SK-N-SH treated with all-trans-retinoic acid at 6 μM for 48 hours (cell line): ENCODE data around the gene ERVK3-1.

Experiments
- ATAC-seq: fragments of 200-7000 bp; cut with Tn5 transposase; 3 replicates; pipeline ENCODE4 v1.9.1; 2020; ENCODE audit warnings: mild to moderate bottlenecking, moderate library complexity
- ARNTL ChIP-seq: fragments of 450-650 bp; formaldehyde crosslinking; IDR thresholded peaks from 2 replicates; pipeline ENCODE4 v1.5.0; 2020; ENCODE audit warnings: low read depth, mild to moderate bottlenecking, moderate library complexity, borderline replicate concordance
- BACH2 ChIP-seq: fragments of 250-450 bp; sonication (Bioruptor Pico); IDR thresholded peaks from 2 replicates; pipeline ENCODE4 v1.9.0; 2021; ENCODE audit warnings: mild to moderate bottlenecking, borderline replicate concordance
- CSDC2 ChIP-seq: fragments of 250-450 bp; sonication (Bioruptor Pico); IDR thresholded peaks from 2 replicates; pipeline ENCODE4 v1.5.0; 2020; ENCODE audit warnings: mild to moderate bottlenecking, moderate library complexity
- ESRRG ChIP-seq: fragments of 250-450 bp; sonication (Bioruptor Pico); IDR thresholded peaks from 2 replicates; pipeline ENCODE4 v1.6.1; 2021; ENCODE audit warnings: mild to moderate bottlenecking
- GLIS3 ChIP-seq: fragments of 250-450 bp; sonication (Bioruptor Pico); IDR thresholded peaks from 2 replicates; pipeline ENCODE4 v1.5.0; 2020; ENCODE audit warnings: mild to moderate bottlenecking, moderate library complexity
- ISL1 ChIP-seq: fragments of 250-450 bp; sonication (Bioruptor Pico); IDR thresholded peaks from 2 replicates; pipeline ENCODE4 v2.1.2; 2022; ENCODE audit warnings: mild to moderate bottlenecking, moderate library complexity
- OSR1 ChIP-seq: fragments of 250-450 bp; sonication (Bioruptor Pico); IDR thresholded peaks from 2 replicates; pipeline ENCODE4 v1.8.0; 2022; ENCODE audit warnings: moderate library complexity, mild to moderate bottlenecking, inconsistent platforms
- RARB ChIP-seq: fragments of 250-450 bp; sonication (Bioruptor Pico); IDR thresholded peaks from 2 replicates; pipeline ENCODE4 v1.8.0; 2021; ENCODE audit warnings: mild to moderate bottlenecking, moderate library complexity
- SNAI2 ChIP-seq: fragments of 250-450 bp; sonication (Bioruptor Pico); IDR thresholded peaks from 2 replicates; pipeline ENCODE4 v1.5.0; 2020; ENCODE audit warnings: mild to moderate bottlenecking, moderate library complexity
- TCF4 ChIP-seq: fragments of 250-450 bp; sonication (Bioruptor Pico); IDR thresholded peaks from 2 replicates; pipeline ENCODE4 v1.8.0; 2021; ENCODE audit warnings: mild to moderate bottlenecking, moderate library complexity, borderline replicate concordance
- TOX ChIP-seq: fragments of 250-450 bp; sonication (Bioruptor Pico); IDR thresholded peaks from 2 replicates; pipeline ENCODE4 v1.8.0; 2021; ENCODE audit warnings: mild to moderate bottlenecking, moderate library complexity, borderline replicate concordance
- ZC3H10 ChIP-seq: fragments of 250-450 bp; sonication (Bioruptor Pico); IDR thresholded peaks from 2 replicates; pipeline ENCODE4 v1.5.1; 2021; ENCODE audit warnings: mild to moderate bottlenecking, moderate library complexity
- ZFP3 ChIP-seq: fragments of 250-450 bp; sonication (Bioruptor Pico); IDR thresholded peaks from 2 replicates; pipeline ENCODE4 v1.5.0; 2020; ENCODE audit warnings: mild to moderate bottlenecking, moderate library complexity
- ZFP30 ChIP-seq: fragments of 450-650 bp; formaldehyde crosslinking; IDR thresholded peaks from 2 replicates; pipeline ENCODE4 v1.5.0; 2022; ENCODE audit warnings: mild to moderate bottlenecking, moderate library complexity
- ZNF565 ChIP-seq: fragments of 450-650 bp; formaldehyde crosslinking; conservative IDR thresholded peaks from 2 replicates; pipeline ENCODE4 v1.5.0; 2020; ENCODE audit warnings: low read depth, mild to moderate bottlenecking, moderate library complexity
- ZNF70 ChIP-seq: fragments of 450-650 bp; formaldehyde crosslinking; IDR thresholded peaks from 2 replicates; pipeline ENCODE4 v1.5.0; 2020; ENCODE audit warnings: mild to moderate bottlenecking, moderate library complexity
- ZNF8 ChIP-seq: fragments of 450-650 bp; formaldehyde crosslinking; IDR thresholded peaks from 2 replicates; pipeline ENCODE4 v1.5.0; 2020; ENCODE audit warnings: mild to moderate bottlenecking, moderate library complexity
- TF ChIP-seq, protein P1 (sequence below): fragments of 250-450 bp; sonication (Bioruptor Pico); IDR thresholded peaks from 2 replicates; pipeline ENCODE4 v1.5.1; 2020; ENCODE audit warnings: low read depth, mild to moderate bottlenecking, moderate library complexity
- TF ChIP-seq, protein P2 (sequence below): fragments of 250-450 bp; sonication (Bioruptor Pico); IDR thresholded peaks from 2 replicates; pipeline ENCODE4 v1.8.0; 2021; ENCODE audit warnings: low read depth, mild to moderate bottlenecking, moderate library complexity, borderline replicate concordance
- TF ChIP-seq, protein P3 (sequence below): fragments of 250-450 bp; sonication (Bioruptor Pico); IDR thresholded peaks from 2 replicates; pipeline ENCODE4 v1.8.0; 2020; ENCODE audit warnings: mild to moderate bottlenecking, moderate library complexity, borderline replicate concordance
- TF ChIP-seq, protein P4 (sequence below): fragments of 250-450 bp; sonication (Bioruptor Pico); IDR thresholded peaks from 2 replicates; pipeline ENCODE4 v1.5.0; 2020; ENCODE audit warnings: mild to moderate bottlenecking, moderate library complexity
- TF ChIP-seq, protein P5 (sequence below): fragments of 250-450 bp; sonication (Bioruptor Pico); IDR thresholded peaks from 2 replicates; pipeline ENCODE4 v1.5.1; 2021; ENCODE audit warnings: mild to moderate bottlenecking, moderate library complexity

The ERVK3-1 gene

DNA sequence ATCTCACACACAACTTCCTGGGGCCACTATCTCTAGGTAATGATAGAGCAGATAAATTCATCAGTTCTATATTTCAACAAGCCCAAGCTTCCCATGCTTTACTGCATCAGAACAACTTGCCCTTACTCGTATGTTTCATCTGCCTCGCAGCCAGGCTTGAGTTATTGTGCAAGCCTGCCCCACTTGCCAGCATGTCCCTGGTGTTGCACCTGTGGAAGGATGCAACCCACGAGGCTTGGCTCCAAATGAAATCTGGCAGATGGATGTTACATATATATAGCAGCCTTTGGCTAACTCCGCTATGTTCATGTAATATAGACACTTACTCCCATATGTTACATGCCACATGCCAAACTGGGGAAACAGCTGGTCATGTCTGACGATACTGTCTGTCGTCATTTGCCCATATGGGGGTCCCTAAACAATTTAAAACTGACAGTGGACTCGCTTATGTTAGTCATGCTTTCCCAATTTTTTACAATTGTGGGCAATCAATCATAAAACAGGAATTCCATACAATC lies 6.2 kb downstream of the ERVK3-1 start:
- no peak for ATAC-seq
- TF ChIP-seq, protein P1, sequence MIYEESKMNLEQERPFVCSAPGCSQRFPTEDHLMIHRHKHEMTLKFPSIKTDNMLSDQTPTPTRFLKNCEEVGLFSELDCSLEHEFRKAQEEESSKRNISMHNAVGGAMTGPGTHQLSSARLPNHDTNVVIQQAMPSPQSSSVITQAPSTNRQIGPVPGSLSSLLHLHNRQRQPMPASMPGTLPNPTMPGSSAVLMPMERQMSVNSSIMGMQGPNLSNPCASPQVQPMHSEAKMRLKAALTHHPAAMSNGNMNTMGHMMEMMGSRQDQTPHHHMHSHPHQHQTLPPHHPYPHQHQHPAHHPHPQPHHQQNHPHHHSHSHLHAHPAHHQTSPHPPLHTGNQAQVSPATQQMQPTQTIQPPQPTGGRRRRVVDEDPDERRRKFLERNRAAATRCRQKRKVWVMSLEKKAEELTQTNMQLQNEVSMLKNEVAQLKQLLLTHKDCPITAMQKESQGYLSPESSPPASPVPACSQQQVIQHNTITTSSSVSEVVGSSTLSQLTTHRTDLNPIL: no peak
- no peak for TF ChIP-seq RARB
- TF ChIP-seq TCF4: no peak
- no peak for TF ChIP-seq OSR1 (CRISPR knock-in tag)
- TF ChIP-seq TOX: no peak
- no peak for TF ChIP-seq SNAI2 (CRISPR knock-in tag)
- TF ChIP-seq ESRRG (CRISPR knock-in tag): no peak
- TF ChIP-seq, protein P2, sequence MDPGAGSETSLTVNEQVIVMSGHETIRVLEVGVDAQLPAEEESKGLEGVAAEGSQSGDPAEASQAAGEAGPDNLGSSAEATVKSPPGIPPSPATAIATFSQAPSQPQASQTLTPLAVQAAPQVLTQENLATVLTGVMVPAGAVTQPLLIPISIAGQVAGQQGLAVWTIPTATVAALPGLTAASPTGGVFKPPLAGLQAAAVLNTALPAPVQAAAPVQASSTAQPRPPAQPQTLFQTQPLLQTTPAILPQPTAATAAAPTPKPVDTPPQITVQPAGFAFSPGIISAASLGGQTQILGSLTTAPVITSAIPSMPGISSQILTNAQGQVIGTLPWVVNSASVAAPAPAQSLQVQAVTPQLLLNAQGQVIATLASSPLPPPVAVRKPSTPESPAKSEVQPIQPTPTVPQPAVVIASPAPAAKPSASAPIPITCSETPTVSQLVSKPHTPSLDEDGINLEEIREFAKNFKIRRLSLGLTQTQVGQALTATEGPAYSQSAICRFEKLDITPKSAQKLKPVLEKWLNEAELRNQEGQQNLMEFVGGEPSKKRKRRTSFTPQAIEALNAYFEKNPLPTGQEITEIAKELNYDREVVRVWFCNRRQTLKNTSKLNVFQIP (CRISPR knock-in tag): no peak
- no peak for TF ChIP-seq BACH2
- TF ChIP-seq CSDC2 (CRISPR knock-in tag): no peak
- no peak for TF ChIP-seq ZC3H10 (CRISPR knock-in tag)
- no peak for TF ChIP-seq ZFP30 (CRISPR knock-in tag)
- TF ChIP-seq, protein P3, sequence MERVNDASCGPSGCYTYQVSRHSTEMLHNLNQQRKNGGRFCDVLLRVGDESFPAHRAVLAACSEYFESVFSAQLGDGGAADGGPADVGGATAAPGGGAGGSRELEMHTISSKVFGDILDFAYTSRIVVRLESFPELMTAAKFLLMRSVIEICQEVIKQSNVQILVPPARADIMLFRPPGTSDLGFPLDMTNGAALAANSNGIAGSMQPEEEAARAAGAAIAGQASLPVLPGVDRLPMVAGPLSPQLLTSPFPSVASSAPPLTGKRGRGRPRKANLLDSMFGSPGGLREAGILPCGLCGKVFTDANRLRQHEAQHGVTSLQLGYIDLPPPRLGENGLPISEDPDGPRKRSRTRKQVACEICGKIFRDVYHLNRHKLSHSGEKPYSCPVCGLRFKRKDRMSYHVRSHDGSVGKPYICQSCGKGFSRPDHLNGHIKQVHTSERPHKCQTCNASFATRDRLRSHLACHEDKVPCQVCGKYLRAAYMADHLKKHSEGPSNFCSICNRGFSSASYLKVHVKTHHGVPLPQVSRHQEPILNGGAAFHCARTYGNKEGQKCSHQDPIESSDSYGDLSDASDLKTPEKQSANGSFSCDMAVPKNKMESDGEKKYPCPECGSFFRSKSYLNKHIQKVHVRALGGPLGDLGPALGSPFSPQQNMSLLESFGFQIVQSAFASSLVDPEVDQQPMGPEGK (CRISPR knock-in tag): no peak

DNA sequence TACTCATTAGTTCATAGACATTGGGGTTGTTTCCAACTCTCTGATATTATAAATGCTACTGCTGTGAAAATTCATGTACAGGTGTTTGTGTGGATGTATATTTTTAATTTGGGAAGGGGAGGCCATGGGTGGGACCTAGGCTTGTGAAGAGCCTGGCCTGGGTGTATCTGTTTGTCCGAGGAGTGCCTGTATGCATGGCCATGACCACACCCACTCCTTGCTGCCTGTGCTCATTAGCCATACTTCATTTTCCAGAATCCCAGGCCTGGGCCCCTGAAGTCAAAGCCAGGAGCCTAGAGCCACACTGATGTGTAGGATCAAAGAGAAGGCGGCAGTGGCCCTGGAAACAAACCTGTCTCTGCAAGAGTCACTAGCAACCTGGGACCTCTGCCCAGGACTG lies 10.4 kb downstream of the ERVK3-1 start:
- TF ChIP-seq SNAI2 (CRISPR knock-in tag) (no peak), ZNF8 (no peak), OSR1 (CRISPR knock-in tag) (no peak), ZC3H10 (CRISPR knock-in tag) (no peak), ISL1 (CRISPR knock-in tag) (no peak), TOX (no peak), ZFP3 (CRISPR knock-in tag) (no peak), ZNF70 (CRISPR knock-in tag) (no peak), RARB (no peak), GLIS3 (CRISPR knock-in tag) (no peak), ZNF565 (CRISPR knock-in tag) (no peak), ARNTL (no peak), ESRRG (CRISPR knock-in tag) (no peak)
- TF ChIP-seq, protein P4, sequence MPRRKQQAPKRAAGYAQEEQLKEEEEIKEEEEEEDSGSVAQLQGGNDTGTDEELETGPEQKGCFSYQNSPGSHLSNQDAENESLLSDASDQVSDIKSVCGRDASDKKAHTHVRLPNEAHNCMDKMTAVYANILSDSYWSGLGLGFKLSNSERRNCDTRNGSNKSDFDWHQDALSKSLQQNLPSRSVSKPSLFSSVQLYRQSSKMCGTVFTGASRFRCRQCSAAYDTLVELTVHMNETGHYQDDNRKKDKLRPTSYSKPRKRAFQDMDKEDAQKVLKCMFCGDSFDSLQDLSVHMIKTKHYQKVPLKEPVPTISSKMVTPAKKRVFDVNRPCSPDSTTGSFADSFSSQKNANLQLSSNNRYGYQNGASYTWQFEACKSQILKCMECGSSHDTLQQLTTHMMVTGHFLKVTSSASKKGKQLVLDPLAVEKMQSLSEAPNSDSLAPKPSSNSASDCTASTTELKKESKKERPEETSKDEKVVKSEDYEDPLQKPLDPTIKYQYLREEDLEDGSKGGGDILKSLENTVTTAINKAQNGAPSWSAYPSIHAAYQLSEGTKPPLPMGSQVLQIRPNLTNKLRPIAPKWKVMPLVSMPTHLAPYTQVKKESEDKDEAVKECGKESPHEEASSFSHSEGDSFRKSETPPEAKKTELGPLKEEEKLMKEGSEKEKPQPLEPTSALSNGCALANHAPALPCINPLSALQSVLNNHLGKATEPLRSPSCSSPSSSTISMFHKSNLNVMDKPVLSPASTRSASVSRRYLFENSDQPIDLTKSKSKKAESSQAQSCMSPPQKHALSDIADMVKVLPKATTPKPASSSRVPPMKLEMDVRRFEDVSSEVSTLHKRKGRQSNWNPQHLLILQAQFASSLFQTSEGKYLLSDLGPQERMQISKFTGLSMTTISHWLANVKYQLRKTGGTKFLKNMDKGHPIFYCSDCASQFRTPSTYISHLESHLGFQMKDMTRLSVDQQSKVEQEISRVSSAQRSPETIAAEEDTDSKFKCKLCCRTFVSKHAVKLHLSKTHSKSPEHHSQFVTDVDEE (CRISPR knock-in tag): no peak
- TF ChIP-seq, protein P5, sequence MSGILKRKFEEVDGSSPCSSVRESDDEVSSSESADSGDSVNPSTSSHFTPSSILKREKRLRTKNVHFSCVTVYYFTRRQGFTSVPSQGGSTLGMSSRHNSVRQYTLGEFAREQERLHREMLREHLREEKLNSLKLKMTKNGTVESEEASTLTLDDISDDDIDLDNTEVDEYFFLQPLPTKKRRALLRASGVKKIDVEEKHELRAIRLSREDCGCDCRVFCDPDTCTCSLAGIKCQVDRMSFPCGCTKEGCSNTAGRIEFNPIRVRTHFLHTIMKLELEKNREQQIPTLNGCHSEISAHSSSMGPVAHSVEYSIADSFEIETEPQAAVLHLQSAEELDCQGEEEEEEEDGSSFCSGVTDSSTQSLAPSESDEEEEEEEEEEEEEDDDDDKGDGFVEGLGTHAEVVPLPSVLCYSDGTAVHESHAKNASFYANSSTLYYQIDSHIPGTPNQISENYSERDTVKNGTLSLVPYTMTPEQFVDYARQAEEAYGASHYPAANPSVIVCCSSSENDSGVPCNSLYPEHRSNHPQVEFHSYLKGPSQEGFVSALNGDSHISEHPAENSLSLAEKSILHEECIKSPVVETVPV: no peak
- TF ChIP-seq, protein P2 (CRISPR knock-in tag): no peak
- ATAC-seq: no peak
